Fibroblast of skin of back (primary cell): Measurements from ENCODE around the gene CADPS.

ENCODE experiments used
- DNase-seq: peaks from one replicate; pipeline ENCODE4 v3.0.0-alpha.2; 2013

The CADPS gene

DNA sequence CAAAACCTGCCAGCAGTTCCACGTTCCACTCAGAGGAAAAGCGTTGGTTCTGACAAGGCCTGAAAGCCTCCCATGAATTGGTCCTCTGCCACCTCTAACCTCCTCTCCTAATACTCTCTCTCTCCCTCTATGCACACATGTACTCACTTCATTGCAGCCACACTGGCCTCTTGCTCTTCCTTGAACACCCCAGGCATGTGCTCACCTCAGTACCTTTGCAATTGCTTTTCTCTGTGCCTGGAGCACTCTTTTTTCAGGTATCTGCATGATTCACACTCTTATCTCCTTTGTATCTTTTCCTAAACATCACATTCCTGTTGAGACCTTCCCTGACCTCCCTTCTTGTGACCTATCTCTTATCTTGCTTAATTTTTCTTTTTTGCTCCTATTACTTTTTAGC, 323.7 kb downstream of the CADPS start:
- DNase-seq = no peak

DNA sequence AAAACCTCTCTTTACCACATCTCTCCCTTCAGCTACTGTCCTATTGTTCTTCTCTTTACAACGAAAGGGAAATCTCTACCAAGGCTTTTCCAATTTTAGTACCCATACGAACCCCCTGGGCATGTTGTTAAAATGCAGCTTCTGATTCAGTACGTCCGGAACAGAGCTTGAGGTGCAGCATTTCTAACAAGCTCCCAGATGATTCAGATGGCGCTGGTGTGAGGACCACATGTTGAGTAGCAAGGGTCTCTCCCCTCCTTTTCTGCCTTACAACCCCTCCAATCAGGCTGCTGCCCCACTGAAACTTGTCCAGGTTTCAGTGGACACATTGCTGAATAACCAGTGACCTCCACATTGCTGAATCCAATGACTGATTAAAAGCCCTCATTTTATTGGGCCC, 324.8 kb downstream of the CADPS start:
- DNase-seq = no peak

DNA sequence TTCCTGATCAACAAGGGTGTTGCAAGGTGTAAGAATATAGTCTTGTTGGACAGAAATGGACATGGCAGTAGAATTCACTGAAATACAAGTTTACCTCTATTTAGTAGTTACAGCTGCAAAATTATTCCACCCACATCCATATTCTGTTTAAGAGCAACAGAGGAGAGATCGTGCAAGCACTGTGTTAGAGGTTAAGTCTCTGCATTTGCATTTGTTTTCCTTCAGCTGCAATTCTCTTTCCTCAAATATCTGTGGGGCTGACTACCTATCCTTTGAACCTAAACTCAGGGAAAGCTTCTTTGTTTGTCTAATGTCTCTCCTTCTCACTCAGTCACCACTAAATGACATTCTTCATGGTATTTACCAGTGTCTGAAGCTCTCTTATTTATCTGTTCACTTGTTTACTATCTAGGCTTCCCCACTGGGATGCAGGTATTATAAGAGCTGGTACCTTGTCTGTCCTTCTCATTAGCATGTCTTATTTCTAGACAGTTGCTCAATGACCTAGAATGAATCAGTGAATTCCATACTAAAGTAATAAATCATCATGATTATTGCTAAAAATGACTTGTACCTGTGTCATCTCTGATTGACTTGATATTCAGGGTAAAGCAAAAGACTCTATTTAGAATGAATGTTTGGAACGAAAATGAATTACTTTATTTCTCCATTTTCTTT, 326.5 kb downstream of the CADPS start:
- DNase-seq = no peak

DNA sequence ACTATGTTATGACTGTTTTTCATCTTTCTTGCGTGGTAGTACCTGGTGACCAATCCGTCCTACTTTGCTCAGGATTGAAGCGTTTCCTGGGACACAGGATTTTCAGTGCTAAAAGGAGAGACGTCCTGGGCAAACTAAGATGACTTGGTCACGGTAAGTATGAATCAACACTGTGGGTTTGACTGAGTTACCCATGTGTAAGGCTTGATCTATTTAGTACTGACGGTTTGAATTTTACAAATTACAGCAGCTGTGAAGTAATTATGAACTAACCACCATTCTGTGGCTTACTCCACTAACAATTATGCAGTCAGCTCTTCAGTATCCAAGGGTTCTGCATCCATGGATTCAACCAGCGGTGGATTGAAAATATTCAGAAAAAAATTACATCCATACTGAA, 328.9 kb downstream of the CADPS start:
- no peak for DNase-seq

DNA sequence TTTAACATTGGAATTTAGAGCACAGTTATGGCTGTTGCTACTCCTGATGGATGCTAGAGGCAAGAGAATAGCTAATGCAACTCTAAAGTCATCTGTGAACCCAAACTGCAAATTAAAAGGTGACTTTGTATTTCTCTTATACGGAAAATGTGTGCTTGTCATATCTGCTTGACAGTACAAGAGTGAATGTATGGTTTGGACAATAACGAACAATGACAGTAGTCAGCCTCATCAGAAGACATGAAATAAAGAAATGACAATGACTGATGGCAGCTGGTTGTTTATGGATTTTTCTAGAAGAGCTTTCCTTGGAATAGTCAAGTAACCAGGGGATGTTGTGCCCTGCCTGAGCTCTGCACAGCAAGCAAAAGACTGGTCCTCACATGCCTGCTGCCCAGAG, 333.0 kb downstream of the CADPS start:
- no peak for DNase-seq

DNA sequence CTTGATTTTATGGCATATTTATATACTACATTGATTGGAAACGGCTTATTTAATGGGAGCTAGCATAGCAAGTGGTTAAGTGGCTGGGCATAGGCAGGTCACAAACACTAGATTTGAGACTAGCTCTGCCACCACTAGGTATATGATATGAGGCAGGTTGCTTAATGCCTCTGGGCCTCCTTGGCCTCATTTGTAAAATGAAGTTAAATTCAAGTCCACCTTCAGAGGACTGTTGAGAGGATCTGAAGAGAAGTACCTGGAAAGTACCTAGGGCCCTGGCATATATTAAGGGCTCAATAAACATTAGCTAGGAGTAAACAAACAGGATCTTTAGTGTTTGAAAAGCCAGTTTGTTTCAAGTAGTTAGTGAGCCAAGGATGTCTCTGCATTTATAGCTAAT, 335.5 kb downstream of the CADPS start:
- DNase-seq = no peak

DNA sequence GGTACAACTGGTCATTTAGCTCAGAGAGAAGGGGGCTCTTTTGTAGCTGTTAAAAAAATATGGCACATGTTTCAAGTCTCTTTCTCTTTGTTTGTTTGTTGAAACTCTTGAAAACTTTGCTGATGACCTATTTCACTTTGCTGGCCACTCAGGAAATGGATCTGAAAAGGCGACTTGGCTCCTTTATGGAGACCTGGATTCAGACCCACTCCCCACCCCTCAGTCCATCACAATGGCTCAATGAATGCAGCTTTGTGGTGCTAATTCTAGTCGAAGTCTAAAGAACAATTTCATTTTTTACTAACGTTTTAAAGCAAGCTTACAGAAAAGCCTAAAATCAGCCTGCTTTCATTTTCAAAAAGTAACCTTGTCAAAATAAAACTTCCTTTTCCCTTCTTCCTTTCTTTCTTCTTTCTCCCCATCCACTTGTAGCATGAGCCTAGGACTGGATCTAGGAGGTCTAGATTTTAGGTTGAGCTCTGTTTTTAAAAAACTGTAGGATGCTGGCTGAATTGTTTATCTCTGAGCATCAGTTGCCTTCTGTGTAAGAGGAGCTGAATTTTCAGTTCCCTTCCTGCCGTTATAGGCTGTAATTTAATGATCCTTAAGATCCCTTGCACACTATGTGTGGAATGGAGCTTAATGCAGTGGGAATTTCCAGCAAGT, 336.4 kb downstream of the CADPS start:
- no peak for DNase-seq

DNA sequence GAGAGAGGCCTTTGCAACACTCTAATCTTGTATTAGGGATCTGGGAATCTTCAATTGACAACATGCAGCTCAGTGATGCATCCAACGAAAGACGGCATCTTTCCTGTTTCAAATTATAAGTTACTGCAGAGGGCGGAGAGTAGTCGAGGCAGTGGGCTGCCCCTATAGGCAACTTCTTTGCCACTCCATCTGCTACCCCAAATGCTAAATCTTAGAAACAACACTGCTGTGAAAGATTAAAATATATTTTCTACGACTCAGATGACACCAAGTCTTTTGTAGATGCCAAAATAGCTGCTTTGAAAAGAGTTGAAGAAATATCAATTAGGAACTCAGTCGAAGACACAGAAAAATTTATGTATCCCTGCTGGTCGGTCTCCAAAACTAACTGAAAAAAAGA, 340.9 kb downstream of the CADPS start:
- no peak for DNase-seq

DNA sequence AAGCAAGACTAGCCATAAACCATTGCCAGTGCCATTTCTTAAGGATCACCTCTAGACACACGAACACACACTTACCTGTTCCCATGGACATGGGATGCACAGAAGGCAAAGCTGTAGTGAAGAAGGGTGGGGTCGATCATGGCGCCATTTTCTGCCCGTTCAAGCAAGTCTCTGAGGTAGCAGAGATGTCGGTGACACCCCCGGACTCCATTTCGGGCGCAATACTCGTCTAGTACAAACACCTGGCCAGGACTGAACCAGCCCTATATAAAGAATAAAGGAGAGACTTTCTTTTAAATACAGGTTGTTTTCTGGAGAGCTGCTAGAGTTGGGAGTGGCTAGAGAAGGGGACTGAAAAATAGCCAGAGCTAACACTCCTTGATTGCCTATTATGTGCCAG, 342.4 kb downstream of the CADPS start:
- DNase-seq = no peak

DNA sequence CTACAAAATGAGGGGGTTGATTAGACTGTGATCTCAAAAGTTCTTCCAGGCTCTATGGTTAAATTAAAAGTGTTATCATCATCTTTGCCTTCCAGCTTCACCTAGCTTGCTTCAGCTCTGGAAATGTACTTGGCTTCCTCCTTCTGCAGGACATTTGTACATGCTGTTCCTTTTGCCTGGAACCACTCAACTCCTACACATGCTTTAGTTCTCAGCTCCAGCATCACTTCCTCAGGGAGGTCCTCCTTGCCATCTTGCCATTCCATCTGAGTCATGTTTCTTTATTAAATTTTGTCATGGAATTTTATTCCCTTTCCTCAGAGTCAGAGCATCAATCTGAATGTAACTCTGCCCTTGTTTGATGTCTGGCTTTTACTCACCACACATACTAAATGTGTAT, 343.2 kb downstream of the CADPS start:
- no peak for DNase-seq

DNA sequence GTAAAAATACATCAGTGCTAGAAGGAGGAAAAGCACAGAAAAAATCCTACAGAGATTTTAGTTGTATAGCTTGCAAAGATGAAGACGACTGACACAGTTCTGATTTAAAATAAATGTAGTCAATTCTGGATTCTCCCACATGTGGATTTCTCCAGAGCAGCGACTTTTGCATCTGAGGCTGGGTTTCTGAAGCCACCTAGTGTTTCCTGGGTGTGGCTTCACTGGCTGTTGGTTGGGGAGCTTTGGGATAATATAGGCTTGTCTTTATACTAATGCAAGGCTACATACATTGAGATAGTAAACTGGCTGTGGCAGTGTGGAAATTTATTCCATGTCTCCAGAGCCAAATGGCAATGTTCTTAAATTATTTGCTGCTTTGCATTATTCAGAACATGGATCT, 343.7 kb downstream of the CADPS start:
- no peak for DNase-seq

DNA sequence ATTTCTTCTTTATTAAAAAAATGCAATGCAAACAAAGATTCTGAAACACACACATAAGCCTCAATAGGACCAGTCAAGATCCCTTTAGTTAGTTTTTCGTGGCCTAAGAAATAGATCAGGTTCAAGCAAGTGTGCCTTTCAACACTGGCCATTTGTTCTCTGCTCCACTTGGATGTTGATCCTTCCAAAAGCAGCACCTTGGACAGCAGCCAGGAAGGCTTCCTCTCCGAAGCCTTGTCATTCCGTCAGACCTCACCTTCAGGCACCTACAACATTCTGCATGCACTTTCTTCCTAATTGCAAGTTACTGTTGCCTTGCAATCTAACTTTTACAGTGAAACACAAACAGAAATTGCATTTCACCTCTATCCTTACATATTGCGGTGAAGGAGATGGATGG, 346.0 kb downstream of the CADPS start:
- peak; percentile 41 for DNase-seq

DNA sequence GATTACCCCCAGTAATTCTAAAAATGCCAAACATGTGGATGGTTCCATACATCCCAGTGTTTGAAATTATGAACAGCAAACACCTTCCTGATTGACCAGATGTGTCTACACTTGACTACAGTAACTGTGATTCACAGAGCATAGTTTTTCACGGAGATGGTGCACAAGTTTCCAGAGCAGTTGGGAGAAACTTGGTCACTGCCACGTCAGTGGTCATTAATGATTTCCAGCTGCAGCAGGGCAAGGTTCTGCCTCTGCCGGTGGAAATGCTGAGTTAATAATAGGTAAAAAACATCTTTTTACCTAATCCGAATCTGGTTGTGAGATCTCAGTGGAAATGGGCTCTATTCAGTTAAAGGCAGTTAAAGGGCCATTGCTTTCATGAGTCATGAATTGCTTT, 347.7 kb downstream of the CADPS start:
- DNase-seq = no peak

DNA sequence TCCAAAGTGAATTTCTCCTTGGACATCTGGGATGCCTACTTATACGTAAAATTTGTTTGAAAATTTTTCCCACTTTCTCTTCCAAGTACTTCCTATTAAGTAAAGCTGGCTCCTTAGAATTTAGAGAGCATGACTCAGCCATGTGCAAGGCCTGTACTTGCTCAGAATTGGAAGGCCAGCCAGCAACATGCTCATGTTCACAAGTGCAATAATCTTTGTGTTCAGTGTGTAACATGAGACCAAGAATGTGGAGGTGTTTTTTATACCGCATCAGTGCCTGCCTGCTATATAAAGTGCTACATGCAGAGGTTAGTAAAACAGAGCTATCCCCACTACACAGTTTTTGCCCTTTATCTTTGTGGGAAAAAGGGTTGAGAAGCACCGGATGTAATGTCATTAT, 349.9 kb downstream of the CADPS start:
- no peak for DNase-seq

DNA sequence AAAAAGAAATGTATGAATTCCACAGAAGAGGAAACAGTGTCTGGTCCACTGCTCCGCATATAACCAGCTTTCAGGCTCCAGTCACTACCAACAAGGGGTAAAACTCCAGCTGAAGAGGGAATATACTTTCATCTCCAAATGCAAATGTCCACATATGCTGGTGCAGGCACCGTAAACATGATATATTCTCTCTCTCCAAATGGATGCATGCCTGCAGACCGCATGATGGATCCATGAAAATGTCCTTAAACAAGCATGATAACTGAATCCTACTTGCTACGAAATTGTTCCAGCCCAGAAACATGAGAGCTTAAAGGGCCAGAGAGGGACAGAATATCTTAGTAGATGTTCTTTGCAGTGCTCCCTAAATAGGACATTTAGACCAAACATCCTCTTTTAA, 351.5 kb downstream of the CADPS start:
- DNase-seq = no peak

DNA sequence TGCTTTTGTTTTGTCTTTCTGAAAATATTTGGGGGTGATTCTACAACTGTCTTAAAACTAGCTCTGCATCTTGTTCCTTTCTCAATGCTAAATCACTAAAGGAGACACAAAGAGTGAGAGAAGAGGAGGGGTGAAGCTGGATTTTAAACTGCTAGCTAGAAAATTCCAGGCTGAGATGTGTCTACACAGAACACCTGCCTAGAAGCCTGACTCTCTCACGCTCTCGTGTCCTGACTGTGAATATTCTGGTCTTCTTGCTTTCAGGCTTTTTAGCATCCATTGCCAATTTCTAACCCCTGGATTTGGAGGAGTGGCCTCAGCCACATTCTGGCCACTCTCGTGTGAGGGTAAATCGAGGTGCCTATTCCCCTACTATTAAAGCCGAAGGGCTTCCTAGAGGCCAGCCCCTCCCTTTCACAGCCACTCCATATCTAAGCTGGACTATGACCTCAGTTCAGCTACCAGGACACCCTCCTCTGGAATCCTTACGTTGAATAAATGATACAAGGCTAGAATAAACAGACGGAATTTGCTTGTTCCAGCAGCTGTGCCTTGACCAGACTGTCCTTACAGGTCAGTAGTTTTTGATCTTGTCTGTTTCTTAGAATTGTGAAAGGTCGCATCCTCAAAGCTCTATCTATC, 353.6 kb downstream of the CADPS start:
- no peak for DNase-seq

DNA sequence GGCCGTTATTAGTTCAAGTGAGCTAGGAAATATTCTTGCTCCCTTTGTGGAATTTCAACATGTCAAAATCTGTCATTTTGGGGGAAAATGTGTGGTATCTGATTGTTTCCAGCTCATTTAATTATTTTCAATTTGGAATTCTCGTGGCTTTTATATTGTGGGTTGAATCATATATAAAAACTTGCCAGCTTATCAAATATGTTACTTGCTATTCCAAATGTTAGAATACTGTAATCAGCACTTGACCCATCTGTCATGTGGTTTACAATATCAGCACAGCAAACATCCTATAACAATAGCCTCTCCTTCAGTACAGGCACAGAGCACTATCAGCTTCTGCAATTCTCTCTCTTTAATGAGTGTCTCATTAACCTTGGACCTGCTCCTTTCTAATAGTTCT, 371.7 kb downstream of the CADPS start:
- no peak for DNase-seq

DNA sequence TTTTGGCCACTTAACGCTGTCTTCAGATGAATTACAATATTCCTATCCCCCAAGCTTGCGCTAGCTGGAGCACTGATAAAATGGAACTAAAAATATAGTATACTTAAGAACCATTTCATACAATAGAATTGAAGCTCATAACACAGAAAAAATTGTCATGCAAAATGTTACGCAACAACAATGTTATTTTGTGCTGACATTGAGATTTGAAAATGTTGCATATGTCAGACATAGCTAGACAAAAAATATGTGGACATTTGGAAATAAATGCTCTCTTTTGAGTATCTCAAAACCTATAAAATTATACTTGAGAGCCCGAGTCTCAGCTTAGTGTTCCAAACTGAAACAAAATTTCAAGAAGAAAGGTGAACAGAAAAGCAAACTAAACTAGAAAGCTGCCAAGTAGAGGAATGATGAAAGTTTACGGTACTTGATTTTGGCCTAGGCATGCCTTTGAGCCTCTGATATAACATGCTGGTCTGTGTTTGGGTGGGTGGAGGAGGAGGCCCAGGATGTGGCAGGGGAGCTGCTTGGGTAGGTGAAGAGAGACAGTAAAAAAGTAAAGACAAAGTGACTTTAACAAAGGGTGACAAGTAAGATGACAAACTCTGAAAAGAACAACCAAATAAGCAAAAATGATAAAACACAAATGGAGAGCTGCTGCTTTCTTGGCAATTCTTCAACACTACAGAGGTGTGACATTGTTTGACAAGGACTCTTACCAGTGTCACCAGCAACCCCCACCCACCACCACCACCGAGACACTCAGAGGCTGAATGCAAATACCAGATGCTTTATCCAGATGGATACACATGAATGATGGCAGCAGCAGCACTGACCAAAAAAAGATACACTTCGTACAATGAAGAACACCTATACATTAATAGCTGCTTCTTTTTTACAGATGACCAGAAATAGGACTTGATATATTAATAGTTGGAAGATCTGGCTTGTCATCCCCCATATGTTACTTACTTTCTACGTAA, 372.6 kb downstream of the CADPS start:
- no peak for DNase-seq

DNA sequence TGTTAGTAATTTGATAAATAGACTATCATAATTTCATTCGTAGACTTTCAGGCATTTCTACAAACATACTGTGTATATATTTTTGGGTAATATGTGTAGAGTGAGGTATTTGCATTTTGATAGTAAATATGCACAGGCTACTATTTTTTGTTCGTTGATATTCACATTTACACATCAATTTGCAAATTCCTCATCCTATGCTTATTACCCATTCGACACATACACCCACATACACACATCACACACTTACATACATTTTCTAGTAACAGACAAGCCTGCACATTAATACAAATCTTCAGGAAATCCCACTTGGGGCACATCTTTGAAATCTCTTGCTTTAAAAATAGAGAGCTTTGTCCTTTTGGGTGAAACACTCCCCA, 373.9 kb downstream of the CADPS start:
- DNase-seq = no peak

DNA sequence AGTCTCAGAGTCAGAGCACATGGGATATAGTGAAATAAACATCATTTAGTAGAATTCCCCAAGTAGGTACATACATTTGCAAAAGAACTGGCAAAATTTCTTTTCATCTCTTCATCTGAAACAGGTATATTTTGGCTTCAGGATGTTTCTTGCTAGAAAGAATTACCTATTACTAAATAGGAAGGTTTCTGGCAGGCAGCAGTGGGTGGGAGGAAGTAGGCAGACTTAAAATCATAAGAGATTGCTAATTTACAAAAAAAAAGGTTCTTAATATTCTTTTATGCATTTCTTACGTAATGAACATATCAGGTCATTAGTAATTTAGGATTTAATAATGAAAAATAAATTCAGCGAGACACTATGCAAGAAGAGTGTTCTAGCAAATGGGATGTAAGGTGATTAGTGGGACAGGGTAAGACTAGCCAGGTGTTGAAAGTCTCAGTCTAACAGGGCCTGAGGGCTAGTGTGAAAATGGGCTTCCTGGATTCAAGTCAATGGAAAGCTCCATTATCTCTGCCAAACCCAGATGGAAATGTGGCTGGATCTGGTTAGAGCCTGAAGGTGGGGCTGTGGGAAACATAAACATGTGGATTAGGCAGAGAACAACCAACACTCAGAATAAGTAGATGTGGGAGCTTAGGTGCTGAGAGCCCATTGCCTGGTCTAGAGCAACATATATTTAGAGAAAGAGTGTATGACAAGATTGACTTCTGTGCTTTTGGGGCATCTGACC, 374.5 kb downstream of the CADPS start:
- no peak for DNase-seq

DNA sequence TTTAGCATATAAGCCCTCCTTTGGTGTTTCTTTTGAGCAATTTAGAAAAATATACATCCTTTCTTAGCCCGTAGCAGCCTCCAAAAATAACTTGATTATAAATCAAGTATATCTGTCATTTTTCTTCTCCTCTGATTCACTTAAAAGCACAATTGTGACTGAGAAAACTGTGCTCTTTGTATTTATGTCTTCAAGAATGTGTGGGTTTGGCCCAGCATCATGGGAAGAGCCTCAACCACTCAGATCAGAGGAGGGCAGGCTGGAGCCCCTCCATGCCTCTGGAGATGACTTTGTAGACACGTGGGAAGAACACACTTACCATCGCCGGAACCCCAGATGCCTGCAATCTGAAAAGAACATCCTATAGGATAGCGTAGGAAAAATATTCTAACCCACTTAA, 378.1 kb downstream of the CADPS start:
- no peak for DNase-seq

DNA sequence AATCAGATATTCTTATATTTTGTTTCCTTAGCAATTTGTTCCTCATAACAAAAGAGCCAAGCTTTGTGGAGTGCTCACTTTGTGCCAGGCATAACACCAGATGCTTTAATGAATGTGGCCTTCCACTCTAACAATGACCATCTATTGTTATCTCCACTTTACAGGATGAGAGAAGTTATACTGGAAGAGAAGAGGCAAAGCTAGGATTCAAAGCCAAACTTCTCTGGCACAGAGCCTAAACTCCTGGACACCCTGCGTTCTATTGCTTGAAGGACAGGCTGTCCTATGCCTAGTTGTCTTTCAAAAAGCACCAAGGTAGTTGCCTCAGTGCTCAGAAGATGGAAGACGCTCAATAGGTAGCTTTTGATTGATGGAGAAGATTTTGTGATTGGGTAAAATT, 378.7 kb downstream of the CADPS start:
- DNase-seq = no peak
